Prostate gland (tissue), 2 donors: ENCODE measurements around the gene CCDC12. TPM values are rescaled to one million over a fixed set of nuclear protein-coding genes. Genes with fewer than 3 reads are reported as not detected.

ENCODE experiments used
- DNase-seq: peaks from one replicate; pipeline ENCODE4 v3.0.0-alpha.2; 2019; ENCODE audit warnings: low spot score
- H3K27ac ChIP-seq, 2 donors: fragments of 200-600 bp; sonication (generic); 2 replicates each; pipeline ENCODE4 v1.5.1; 2017 to 2019
- H3K27me3 ChIP-seq: fragments of 200-600 bp; sonication (generic); replicated peaks from 2 replicates; pipeline ENCODE4 v1.5.1; 2019; ENCODE audit not compliant: insufficient read depth
- H3K36me3 ChIP-seq, 2 donors: fragments of 200-600 bp; sonication (generic); 1 replicate in 1 of 2; 2 replicates in 1 of 2; pipeline versions ENCODE4 v1.5.1 to v1.8.1; 2017 to 2019
- H3K4me1 ChIP-seq: fragments of 200-600 bp; sonication (generic); replicated peaks from 2 replicates; pipeline ENCODE4 v1.5.1; 2019
- H3K4me3 ChIP-seq, 2 donors: fragments of 200-600 bp; sonication (generic); 2 replicates each; pipeline ENCODE4 v1.5.1; 2017 to 2019
- H3K9me3 ChIP-seq: fragments of 200-600 bp; sonication (generic); 2 replicates; pipeline ENCODE4 v1.5.1; 2017
- POLR2A ChIP-seq: fragments of 450-650 bp; IDR thresholded peaks from one replicate; pipeline ENCODE4 v1.6.1; 2016; ENCODE audit warnings: antibody characterized with exemption, mild to moderate bottlenecking
- POLR2AphosphoS5 ChIP-seq: sonication (generic); formaldehyde crosslinking; IDR thresholded peaks from one replicate; pipeline ENCODE4 v1.6.1; 2017; ENCODE audit warnings: antibody characterized with exemption
- WGBS: methylation state at CpG from one replicate; pipeline ENCODE4 v1.1.5; 2018; 5-methylcytosine and 5-hydroxymethylcytosine counted together
- intact Hi-C: fragments of 100-400 bp; cut with DNase I; formaldehyde crosslinking; loops from one replicate; pipeline ENCODE4 v1.14.2; 2022
- total RNA-seq, 2 donors: library from RNA; depleted of rRNA; stranded (reverse); fragments of >200 nt; gene quantifications; one replicate each; pipeline ENCODE4 v1.1.0, GENCODE V29; 2016
- TF ChIP-seq, protein P1 (sequence below), 4 experiments: fragments of 200-600 bp in 2 of 4; fragments of 450-650 bp in 2 of 4; sonication (generic) in 2 of 4; IDR thresholded peaks; 1 replicate in 3 of 4; 2 replicates in 1 of 4; pipeline ENCODE4 v1.5.1; 2016 to 2019; ENCODE audit warnings: antibody characterized with exemption in 4 of 4, mild to moderate bottlenecking in 2 of 4, moderate library complexity in 2 of 4

The CCDC12 gene
- total RNA-seq, 2 donors from 2014 or later = 34.6 to 78.7 TPM

GRCh38 chr3:46935168-46935858 is 41.2 kb downstream of the CCDC12 start:
- Histone ChIP-seq H3K4me1 (peaks cover 5% of the 10 kb centered on the region), H3K4me3 (no peak overlapping the region), H3K9me3 (no peaks in the 10 kb centered on the region), H3K36me3 (no peaks in the 10 kb centered on the region), H3K27me3 (no peaks in the 10 kb centered on the region), H3K27ac (peak overlapping the region in 1 of 2 donors; percentile 25)
- WGBS = 69% methylated on average over 7 of the region's 7 CpGs
- TF ChIP-seq POLR2A (no peak), POLR2AphosphoS5 (peak; percentile 66)
- TF ChIP-seq, protein P1, sequence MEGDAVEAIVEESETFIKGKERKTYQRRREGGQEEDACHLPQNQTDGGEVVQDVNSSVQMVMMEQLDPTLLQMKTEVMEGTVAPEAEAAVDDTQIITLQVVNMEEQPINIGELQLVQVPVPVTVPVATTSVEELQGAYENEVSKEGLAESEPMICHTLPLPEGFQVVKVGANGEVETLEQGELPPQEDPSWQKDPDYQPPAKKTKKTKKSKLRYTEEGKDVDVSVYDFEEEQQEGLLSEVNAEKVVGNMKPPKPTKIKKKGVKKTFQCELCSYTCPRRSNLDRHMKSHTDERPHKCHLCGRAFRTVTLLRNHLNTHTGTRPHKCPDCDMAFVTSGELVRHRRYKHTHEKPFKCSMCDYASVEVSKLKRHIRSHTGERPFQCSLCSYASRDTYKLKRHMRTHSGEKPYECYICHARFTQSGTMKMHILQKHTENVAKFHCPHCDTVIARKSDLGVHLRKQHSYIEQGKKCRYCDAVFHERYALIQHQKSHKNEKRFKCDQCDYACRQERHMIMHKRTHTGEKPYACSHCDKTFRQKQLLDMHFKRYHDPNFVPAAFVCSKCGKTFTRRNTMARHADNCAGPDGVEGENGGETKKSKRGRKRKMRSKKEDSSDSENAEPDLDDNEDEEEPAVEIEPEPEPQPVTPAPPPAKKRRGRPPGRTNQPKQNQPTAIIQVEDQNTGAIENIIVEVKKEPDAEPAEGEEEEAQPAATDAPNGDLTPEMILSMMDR (IDR thresholded peaks at IDR 0.05) = peak in 2 of 4 experiments; percentile 41 to 54
- peak; percentile 51 for DNase-seq
- intact Hi-C loops = no loop called here

DNA sequence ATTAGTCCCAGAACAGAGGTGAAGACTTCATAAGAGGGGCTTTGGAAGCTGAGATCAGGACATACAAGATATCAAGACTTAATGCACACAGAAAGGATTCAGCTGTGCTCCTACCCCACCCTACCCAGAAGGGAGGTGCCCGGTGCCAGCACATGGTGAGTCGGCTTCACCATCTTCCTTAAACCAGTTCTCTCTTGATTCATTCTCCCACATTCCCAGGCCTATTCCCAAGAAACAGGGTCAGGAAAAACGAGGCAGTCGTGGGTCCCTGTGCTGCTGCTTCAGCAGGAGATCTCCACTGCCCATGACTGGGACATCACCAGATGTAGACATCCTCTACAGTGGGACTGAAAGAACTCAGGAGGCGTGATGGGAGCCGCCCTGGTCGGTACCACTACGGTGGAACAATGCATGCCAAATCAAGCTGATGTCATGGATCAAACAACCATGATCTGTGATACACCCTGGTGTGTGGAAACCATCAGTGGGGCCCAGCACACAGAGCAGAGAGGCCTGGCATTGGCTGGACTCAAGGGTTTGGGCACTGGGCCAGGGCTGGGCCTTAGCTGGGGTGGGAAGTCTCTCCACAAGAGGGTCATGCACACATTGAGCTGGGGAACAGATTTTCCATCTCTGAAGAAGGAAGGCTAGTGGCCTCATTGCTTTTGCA is 41.9 kb downstream of the CCDC12 start:
- H3K27ac ChIP-seq = no peak overlapping the region
- 68% methylated on average over 8 of the region's 8 CpGs for whole genome bisulfite sequencing
- peaks cover 8% of the 10 kb centered on the region for H3K4me1 ChIP-seq
- H3K9me3 ChIP-seq = no peaks in the 10 kb centered on the region
- H3K4me3 ChIP-seq = no peak overlapping the region
- no peaks in the 10 kb centered on the region for H3K27me3 ChIP-seq
- TF ChIP-seq POLR2A (no peak), POLR2AphosphoS5 (no peak)
- TF ChIP-seq, protein P1 (IDR thresholded peaks at IDR 0.05) = no peak
- no peak for DNase-seq
- intact Hi-C loops = loop anchor here (5.0 kb wide), 1 partner anchor 43 kb away; the partner anchor contains the start of genes CCDC12 and NBEAL2
- H3K36me3 ChIP-seq = no peaks in the 10 kb centered on the region

DNA sequence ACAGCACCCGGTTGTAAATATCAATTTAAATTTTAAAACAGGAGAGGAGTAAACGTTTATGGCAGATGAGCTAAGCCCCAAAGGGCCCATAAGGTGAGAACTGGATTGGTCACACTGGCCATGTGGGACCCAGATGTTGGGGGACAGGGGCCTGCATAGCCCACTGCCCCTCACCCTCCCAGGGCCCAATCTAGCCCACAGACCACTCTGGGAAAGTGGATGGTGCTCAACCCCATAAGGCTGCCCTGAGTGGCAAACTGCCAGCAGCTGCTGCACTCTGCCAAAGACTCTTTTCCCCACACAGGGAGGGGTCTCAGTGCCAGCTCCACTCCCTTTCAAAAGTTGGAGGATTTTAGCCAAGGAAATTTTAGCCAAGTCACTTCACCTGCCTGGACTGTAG is 42.5 kb downstream of the CCDC12 start:
- Histone ChIP-seq H3K4me1 (peaks cover 8% of the 10 kb centered on the region), H3K36me3 (no peaks in the 10 kb centered on the region), H3K9me3 (no peaks in the 10 kb centered on the region), H3K27ac (no peak overlapping the region), H3K27me3 (no peaks in the 10 kb centered on the region), H3K4me3 (no peak overlapping the region)
- intact Hi-C loops = loop anchor here (5.0 kb wide), 1 partner anchor 43 kb away; the partner anchor contains the start of genes CCDC12 and NBEAL2
- no peak for DNase-seq
- 42% methylated on average over 2 of the region's 2 CpGs for WGBS
- TF ChIP-seq POLR2A = no peak
- TF ChIP-seq POLR2AphosphoS5 = no peak
- TF ChIP-seq, protein P1 (IDR thresholded peaks at IDR 0.05) = no peak

DNA sequence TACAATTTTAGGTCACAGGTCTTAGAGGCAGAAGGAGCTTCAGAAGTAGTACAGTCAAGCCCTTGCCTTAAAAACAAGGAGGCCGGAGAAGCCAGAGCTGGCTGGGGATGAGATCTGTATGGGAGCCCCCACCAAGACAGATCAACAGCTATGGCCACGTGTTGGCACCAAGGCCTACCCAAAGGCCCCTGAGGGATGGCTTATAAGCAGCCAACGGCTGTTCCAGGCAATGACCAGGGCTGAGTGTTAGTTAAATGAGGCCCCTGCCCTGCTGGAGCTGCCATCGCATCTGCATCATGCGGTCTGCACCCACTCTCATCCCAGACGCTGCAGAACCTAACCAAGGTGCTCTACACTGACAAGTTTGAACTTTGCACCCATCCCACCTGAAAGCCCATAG is 43.3 kb downstream of the CCDC12 start:
- H3K36me3 ChIP-seq = no peaks in the 10 kb centered on the region
- H3K4me3 ChIP-seq = no peak overlapping the region
- peaks cover 8% of the 10 kb centered on the region for H3K4me1 ChIP-seq
- DNase-seq = no peak
- WGBS = 58% methylated on average over 5 of the region's 6 CpGs
- H3K27me3 ChIP-seq = no peaks in the 10 kb centered on the region
- peak overlapping the region in 1 of 2 donors; percentile 23 for H3K27ac ChIP-seq
- intact Hi-C loops = loop anchor here (5.0 kb wide), 1 partner anchor 44 kb away; the partner anchor contains the start of genes CCDC12 and NBEAL2
- TF ChIP-seq POLR2AphosphoS5 = no peak
- TF ChIP-seq POLR2A = no peak
- no peaks in the 10 kb centered on the region for H3K9me3 ChIP-seq

- DNase-seq = no peak
- Histone ChIP-seq H3K9me3 (no peaks in the 10 kb centered on the region), H3K4me3 (no peak overlapping the region), H3K27ac (peak overlapping the region in 1 of 2 donors; percentile 23), H3K27me3 (no peaks in the 10 kb centered on the region), H3K36me3 (no peaks in the 10 kb centered on the region), H3K4me1 (peaks cover 8% of the 10 kb centered on the region)
- TF ChIP-seq, protein P1 (IDR thresholded peaks at IDR 0.05) = no peak
- TF ChIP-seq POLR2AphosphoS5 (no peak), POLR2A (no peak)
- intact Hi-C loops = loop anchor here (5.0 kb wide), 1 partner anchor 45 kb away; the partner anchor contains the start of genes CCDC12 and NBEAL2
- 72% methylated on average over 7 of the region's 7 CpGs for WGBS
Measured at GRCh38 chr3:46932455-46933225, 43.9 kb downstream of the CCDC12 start.
